T-helper 1 cell (primary cell): ENCODE measurements around the gene TAS1R3.
A peak's percentile ranks its signal among the peaks of the same experiment; 100 is the strongest.
"Not testable (repeated sequence)": the region's sequence is repeated elsewhere in the genome, so short reads cannot be mapped to it uniquely, and the experiment has no call there.

ENCODE experiments used
- DNase-seq, 5 donors: peaks; one replicate each; pipeline ENCODE4 v3.0.0-alpha.2; 2012 to 2020

Gene TAS1R3

GRCh38 chr1:1354271-1355247 lies 23.5 kb downstream of the TAS1R3 start:
- no peak for DNase-seq

- no peak for DNase-seq
Measured at GRCh38 chr1:1355416-1355815, 24.3 kb downstream of the TAS1R3 start.

GRCh38 chr1:1356166-1356795 lies 25.2 kb downstream of the TAS1R3 start:
- no peak for DNase-seq

- no peak for DNase-seq
Measured at GRCh38 chr1:1356796-1357401, 25.8 kb downstream of the TAS1R3 start.

- peak in 1 of 5 donors; percentile 10 for DNase-seq
Measured at GRCh38 chr1:1357871-1358432, 26.9 kb downstream of the TAS1R3 start.

GRCh38 chr1:1358433-1359271 lies 27.6 kb downstream of the TAS1R3 start, which contains the start of gene MXRA8:
MXRA8 (minus strand) TSS chr1:1358555; CDS start chr1:1358504, 51 bp downstream.
- peak in 1 of 5 donors; percentile 11 for DNase-seq

GRCh38 chr1:1359308-1359663 lies 28.2 kb downstream of the TAS1R3 start:
- peak in 1 of 5 donors; percentile 11 for DNase-seq

- DNase-seq, result no peak
Measured at GRCh38 chr1:1359664-1360468, 28.8 kb downstream of the TAS1R3 start.

- DNase-seq, result no peak
Measured at GRCh38 chr1:1360506-1361169, 29.6 kb downstream of the TAS1R3 start.

GRCh38 chr1:1361233-1361981 lies 30.3 kb downstream of the TAS1R3 start:
- DNase-seq, result no peak

- no peak for DNase-seq
Measured at GRCh38 chr1:1361982-1362423, 30.9 kb downstream of the TAS1R3 start.

- no peak for DNase-seq
Measured at GRCh38 chr1:1364266-1364665, 33.2 kb downstream of the TAS1R3 start.

- DNase-seq, result no peak
Measured at GRCh38 chr1:1365875-1366698, 35.0 kb downstream of the TAS1R3 start.

- DNase-seq, result no peak
Measured at GRCh38 chr1:1366699-1367066, 35.6 kb downstream of the TAS1R3 start.

- no peak for DNase-seq
Measured at GRCh38 chr1:1367315-1367714, 36.2 kb downstream of the TAS1R3 start.

GRCh38 chr1:1370094-1370493 lies 39.0 kb downstream of the TAS1R3 start:
- DNase-seq, result not testable (repeated sequence)

- DNase-seq, result no peak
Measured at GRCh38 chr1:1370771-1371300, 39.8 kb downstream of the TAS1R3 start.

GRCh38 chr1:1371364-1371745 lies 40.3 kb downstream of the TAS1R3 start:
- peak; percentile 57 to 81 (median 75) for DNase-seq
